ENCODE results near the gene FBP1. TPM values are rescaled to one million over a fixed set of nuclear protein-coding genes. Genes with fewer than 3 reads are reported as not detected.

The FBP1 gene
- total and polyA plus RNA-seq, 10 of the 15 experiments (the other 5 are each of a cell fraction or from before 2014, with no cell fraction given) = 0.11 to 0.38 (median 0.15) TPM; not detected in 7

GRCh38 chr9:94607423-94607691 is 32.0 kb downstream of the FBP1 start (continued):
- no peak for TF ChIP-seq BCLAF1 (IDR thresholded peaks at IDR 0.05)
- TF ChIP-seq SUPT20H (IDR thresholded peaks at IDR 0.05; ENCODE audit: borderline replicate concordance, control insufficient read depth, low read depth, low read length) = no peak
- TF ChIP-seq NFXL1 (IDR thresholded peaks at IDR 0.05; ENCODE audit: borderline replicate concordance) = no peak
- no peak for TF ChIP-seq KAT2A (conservative IDR thresholded peaks at IDR 0.05; ENCODE audit: control insufficient read depth, low read depth, low read length)
- TF ChIP-seq ZZZ3 (IDR thresholded peaks at IDR 0.05; ENCODE audit: control insufficient read depth, insufficient read length, low read depth) = no peak
- TF ChIP-seq RB1 (IDR thresholded peaks at IDR 0.05; ENCODE audit: borderline replicate concordance) = no peak
- no peak for TF ChIP-seq NFYA (IDR thresholded peaks at IDR 0.05; ENCODE audit: borderline replicate concordance, low read depth, low read length)
- TF ChIP-seq ZNF24 (IDR thresholded peaks at IDR 0.05) = no peak

DNA sequence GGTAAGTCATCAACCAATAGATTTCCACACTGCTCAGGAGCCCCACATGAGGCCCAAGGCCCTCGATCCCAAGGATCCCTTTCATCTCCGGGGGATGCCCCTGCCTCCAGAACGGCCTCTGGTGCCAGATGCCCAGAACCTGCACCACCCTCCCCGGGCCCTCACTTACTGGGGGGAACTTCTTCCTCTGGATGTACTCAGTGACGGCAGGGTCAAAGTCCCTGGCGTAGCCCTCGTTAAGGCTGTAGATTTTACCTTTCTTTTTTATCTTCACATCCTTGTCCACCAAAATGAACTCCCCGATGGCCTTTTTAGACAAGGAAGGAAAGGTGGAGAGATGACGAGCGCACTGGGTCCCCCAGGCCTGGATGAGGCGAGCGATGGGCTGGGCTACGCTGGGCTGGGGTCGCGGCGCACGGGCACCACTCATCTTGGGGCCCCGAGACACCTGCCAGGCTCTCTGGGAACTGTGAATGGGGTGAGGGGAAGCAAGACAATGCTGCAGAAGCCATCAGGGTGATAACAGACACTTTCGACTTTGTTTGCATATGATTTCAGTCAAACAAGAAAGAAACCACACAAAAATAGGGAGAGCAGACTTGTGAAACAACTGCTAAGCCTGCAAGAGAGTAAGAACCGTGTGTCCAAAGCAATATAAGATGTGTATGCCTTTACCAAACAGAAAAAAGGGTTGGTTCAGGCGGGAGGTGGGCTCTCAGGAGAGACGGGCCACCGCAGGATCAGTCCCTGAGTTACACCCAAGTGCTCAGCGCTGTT is 32.5 kb downstream of the FBP1 start:
- 54% methylated on average over 24 of the region's 24 CpGs for WGBS (ENCODE audit: insufficient coverage, insufficient replicate concordance, low lambda C conversion rate, missing lambda C conversion rate)
- in situ Hi-C loops (cut with MboI) = no loop called here
- TF ChIP-seq, protein P1, sequence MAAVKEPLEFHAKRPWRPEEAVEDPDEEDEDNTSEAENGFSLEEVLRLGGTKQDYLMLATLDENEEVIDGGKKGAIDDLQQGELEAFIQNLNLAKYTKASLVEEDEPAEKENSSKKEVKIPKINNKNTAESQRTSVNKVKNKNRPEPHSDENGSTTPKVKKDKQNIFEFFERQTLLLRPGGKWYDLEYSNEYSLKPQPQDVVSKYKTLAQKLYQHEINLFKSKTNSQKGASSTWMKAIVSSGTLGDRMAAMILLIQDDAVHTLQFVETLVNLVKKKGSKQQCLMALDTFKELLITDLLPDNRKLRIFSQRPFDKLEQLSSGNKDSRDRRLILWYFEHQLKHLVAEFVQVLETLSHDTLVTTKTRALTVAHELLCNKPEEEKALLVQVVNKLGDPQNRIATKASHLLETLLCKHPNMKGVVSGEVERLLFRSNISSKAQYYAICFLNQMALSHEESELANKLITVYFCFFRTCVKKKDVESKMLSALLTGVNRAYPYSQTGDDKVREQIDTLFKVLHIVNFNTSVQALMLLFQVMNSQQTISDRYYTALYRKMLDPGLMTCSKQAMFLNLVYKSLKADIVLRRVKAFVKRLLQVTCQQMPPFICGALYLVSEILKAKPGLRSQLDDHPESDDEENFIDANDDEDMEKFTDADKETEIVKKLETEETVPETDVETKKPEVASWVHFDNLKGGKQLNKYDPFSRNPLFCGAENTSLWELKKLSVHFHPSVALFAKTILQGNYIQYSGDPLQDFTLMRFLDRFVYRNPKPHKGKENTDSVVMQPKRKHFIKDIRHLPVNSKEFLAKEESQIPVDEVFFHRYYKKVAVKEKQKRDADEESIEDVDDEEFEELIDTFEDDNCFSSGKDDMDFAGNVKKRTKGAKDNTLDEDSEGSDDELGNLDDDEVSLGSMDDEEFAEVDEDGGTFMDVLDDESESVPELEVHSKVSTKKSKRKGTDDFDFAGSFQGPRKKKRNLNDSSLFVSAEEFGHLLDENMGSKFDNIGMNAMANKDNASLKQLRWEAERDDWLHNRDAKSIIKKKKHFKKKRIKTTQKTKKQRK (IDR thresholded peaks at IDR 0.05; ENCODE audit: low read depth, low read length) = no peak
- TF ChIP-seq, protein P2, sequence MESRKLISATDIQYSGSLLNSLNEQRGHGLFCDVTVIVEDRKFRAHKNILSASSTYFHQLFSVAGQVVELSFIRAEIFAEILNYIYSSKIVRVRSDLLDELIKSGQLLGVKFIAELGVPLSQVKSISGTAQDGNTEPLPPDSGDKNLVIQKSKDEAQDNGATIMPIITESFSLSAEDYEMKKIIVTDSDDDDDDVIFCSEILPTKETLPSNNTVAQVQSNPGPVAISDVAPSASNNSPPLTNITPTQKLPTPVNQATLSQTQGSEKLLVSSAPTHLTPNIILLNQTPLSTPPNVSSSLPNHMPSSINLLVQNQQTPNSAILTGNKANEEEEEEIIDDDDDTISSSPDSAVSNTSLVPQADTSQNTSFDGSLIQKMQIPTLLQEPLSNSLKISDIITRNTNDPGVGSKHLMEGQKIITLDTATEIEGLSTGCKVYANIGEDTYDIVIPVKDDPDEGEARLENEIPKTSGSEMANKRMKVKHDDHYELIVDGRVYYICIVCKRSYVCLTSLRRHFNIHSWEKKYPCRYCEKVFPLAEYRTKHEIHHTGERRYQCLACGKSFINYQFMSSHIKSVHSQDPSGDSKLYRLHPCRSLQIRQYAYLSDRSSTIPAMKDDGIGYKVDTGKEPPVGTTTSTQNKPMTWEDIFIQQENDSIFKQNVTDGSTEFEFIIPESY (IDR thresholded peaks at IDR 0.05) = no peak
- TF ChIP-seq EED (IDR thresholded peaks at IDR 0.05; ENCODE audit: low read depth) (no peak), NFYA (IDR thresholded peaks at IDR 0.05; ENCODE audit: borderline replicate concordance, low read depth, low read length) (no peak), MTA3 (IDR thresholded peaks at IDR 0.05; ENCODE audit: borderline replicate concordance, low read length) (no peak), PML (IDR thresholded peaks at IDR 0.05; ENCODE audit: low read length) (no peak), TCF12 (IDR thresholded peaks at IDR 0.05; ENCODE audit: low read depth, low read length) (no peak), ATF7 (IDR thresholded peaks at IDR 0.05; ENCODE audit: low read depth) (no peak)

More for the DNA sequence above, 32.5 kb downstream of the FBP1 start:
- Histone ChIP-seq H3K9ac (ENCODE audit: control insufficient read depth, insufficient read depth, low read length) (no peak overlapping the region), H3K9me3 (replicated peaks; ENCODE audit: control insufficient read depth, insufficient read depth, low read length) (no peaks in the 10 kb centered on the region), H3K36me3 (ENCODE audit: control insufficient read depth in 2 of 2, insufficient read depth in 2 of 2, low read length in 1 of 2) (no peaks in the 10 kb centered on the region), H3K4me2 (ENCODE audit: control insufficient read depth, insufficient read depth) (0 out of 2 replicates have a peak overlapping the region, but pooled peaks have one; percentile 9), H3K27ac (ENCODE audit: control insufficient read depth, insufficient read depth) (no peak overlapping the region), H3K27me3 (replicated peaks in 1 of 2; ENCODE audit: control insufficient read depth in 2 of 2, insufficient read depth in 2 of 2, low read length in 1 of 2) (peaks cover 0 to 10% of the 10 kb centered on the region in 2 experiments; a peak in 2 of 4 replicates), H3K4me3 (no peak overlapping the region), H3K4me1 (ENCODE audit: control insufficient read depth, insufficient read depth, low read length) (peaks cover 3% of the 10 kb centered on the region; the same call in 1 of the 2 replicates), H4K20me1 (ENCODE audit: control insufficient read depth, insufficient read depth) (no peaks in the 10 kb centered on the region), H3K79me2 (ENCODE audit: control insufficient read depth, insufficient read depth, low read length) (no peaks in the 10 kb centered on the region), H2AFZ (ENCODE audit: control insufficient read depth, low read depth, low read length) (no peak overlapping the region)
- DNase-seq (ENCODE audit: low read depth, low spot score) = no peak
- ChIA-PET POLR2A (no interaction called here), CTCF (interaction anchor here (0.9 to 1.2 kb wide), 3 partner anchors 10 to 120 kb away, joined by 3 to 4 read pairs (median 3); no protein-coding TSS in a partner anchor), SMC1A (ENCODE audit: uncharacterized antibody, unreplicated experiment) (no interaction called here), RAD21 (ENCODE audit: unreplicated experiment) (no interaction called here)
- intact Hi-C loops (cut with micrococcal nuclease; ENCODE audit: unreplicated experiment) = no loop called here
- ATAC-seq = no peak
- FAIRE-seq = no peak
- no TSS peak for BruUV-seq (replicated peaks)

All from GM12878 (cell line).